Progenitor cell of endocrine pancreas (in vitro differentiated cells): ENCODE results near the gene CCDC82. TPM values are rescaled to one million over a fixed set of nuclear protein-coding genes. Genes with fewer than 3 reads are reported as not detected.
"Not testable (repeated sequence)": the region's sequence is repeated elsewhere in the genome, so short reads cannot be mapped to it uniquely, and the experiment has no call there.

Experiments used
- DNase-seq: peaks from one replicate; pipeline ENCODE4 v3.0.0; 2021; ENCODE audit warnings: low spot score; ENCODE audit not compliant: unreplicated experiment
- H3K27ac Mint-ChIP-seq: 2 replicates; pipeline ENCODE4 v1.8.0; 2021; ENCODE audit warnings: mild to moderate bottlenecking, moderate library complexity, mixed read lengths
- H3K27me3 Mint-ChIP-seq: 2 replicates; pipeline ENCODE4 v1.8.0; 2021; ENCODE audit warnings: mixed read lengths
- H3K36me3 Mint-ChIP-seq: 2 replicates; pipeline ENCODE4 v1.8.0; 2022; ENCODE audit warnings: mixed read lengths; ENCODE audit not compliant: insufficient read depth
- H3K4me1 Mint-ChIP-seq: 2 replicates; pipeline ENCODE4 v1.8.0; 2021; ENCODE audit warnings: low read depth, mixed read lengths
- H3K4me3 Mint-ChIP-seq: 2 replicates; pipeline ENCODE4 v1.8.0; 2021; ENCODE audit warnings: low read depth, mild to moderate bottlenecking, moderate library complexity, mixed read lengths
- H3K9me3 Mint-ChIP-seq: 2 replicates; pipeline ENCODE4 v1.8.0; 2021; ENCODE audit warnings: low read depth, mixed read lengths
- long read RNA-seq: library from polyadenylated mRNA; unstranded; transcript quantifications from one replicate; pipeline ENCODE4 v2.0.0, GENCODE V29; 2020
- total RNA-seq: library from RNA; stranded (reverse); gene quantifications from 2 replicates; pipeline ENCODE4 v1.2.1, GENCODE V29; 2021
- TF ChIP-seq, protein P1 (sequence below): fragments of 200-600 bp; sonication (generic); IDR thresholded peaks from one replicate; pipeline ENCODE4 v1.5.0; 2021; ENCODE audit warnings: antibody characterized with exemption, mild to moderate bottlenecking; ENCODE audit not compliant: unreplicated experiment

The CCDC82 gene
- total RNA-seq = 25.9 and 26.3 TPM in 2 replicates
- long read RNA-seq, full-length matches to known transcripts = 44 of 82 reads
- long read RNA-seq, partial matches to known transcripts = 13 of 82 reads
- long read RNA-seq, other reads (novel, unspliced or antisense) = 25 of 82 reads

DNA sequence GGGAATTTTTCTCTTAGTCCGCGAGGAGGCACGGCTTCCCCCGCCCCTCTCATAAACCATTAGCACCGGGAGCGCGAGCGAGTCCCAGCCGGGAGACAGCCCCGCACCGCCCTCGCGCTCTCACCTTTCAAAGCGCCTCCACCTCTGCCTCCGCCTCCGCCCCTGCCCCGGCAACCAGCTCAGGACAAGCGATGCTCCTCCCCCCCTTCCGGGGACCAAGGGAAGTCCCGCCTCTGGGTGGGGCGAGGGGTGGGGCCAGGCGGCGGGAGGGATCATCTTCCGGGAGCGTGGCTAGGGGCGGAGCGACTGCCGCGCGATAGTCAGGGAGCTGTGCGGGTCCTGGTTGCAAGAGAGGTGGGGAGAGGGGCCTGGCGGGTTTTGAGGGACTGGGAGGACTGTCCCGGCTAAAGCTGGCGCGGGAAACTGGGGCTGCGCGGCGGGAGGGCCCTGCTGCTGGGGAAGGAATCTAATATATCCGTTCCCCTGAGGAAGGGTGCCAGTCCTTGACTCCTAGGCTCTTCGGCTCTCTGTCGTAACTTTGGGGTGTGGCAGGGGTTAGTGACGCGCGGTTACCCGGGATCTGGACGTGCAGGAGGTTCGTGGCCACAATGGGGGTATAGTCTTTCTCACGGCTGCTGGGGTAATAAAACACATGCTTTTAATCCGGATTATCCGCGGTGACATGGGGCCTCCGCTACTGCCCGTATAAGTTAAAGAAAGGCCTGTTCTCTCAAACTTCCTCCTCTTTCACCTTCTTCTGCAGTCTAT, at the start of gene CCDC82, which contains the start of gene JRKL:
Gene CCDC82, minus strand, starts transcription at position 193 of the 768 bp plus-strand sequence. CDS start 5,165 bp downstream, outside the sequence.
Gene JRKL, plus strand, starts transcription at position 294 of the 768 bp plus-strand sequence. CDS start 637 bp downstream, outside the sequence.
- Mint-ChIP-seq H3K9me3 (peaks cover 12% of the 10 kb centered on the region), H3K4me1 (peaks cover 14% of the 10 kb centered on the region), H3K27ac (peak within 1 kb of the TSS; percentile 99), H3K36me3 (peaks cover 14% of the 10 kb centered on the region), H3K4me3 (peak within 1 kb of the TSS; percentile 96), H3K27me3 (no peaks in the 10 kb centered on the region)
- TF ChIP-seq, protein P1, sequence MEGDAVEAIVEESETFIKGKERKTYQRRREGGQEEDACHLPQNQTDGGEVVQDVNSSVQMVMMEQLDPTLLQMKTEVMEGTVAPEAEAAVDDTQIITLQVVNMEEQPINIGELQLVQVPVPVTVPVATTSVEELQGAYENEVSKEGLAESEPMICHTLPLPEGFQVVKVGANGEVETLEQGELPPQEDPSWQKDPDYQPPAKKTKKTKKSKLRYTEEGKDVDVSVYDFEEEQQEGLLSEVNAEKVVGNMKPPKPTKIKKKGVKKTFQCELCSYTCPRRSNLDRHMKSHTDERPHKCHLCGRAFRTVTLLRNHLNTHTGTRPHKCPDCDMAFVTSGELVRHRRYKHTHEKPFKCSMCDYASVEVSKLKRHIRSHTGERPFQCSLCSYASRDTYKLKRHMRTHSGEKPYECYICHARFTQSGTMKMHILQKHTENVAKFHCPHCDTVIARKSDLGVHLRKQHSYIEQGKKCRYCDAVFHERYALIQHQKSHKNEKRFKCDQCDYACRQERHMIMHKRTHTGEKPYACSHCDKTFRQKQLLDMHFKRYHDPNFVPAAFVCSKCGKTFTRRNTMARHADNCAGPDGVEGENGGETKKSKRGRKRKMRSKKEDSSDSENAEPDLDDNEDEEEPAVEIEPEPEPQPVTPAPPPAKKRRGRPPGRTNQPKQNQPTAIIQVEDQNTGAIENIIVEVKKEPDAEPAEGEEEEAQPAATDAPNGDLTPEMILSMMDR = no peak
- peak; percentile 98 for DNase-seq

DNA sequence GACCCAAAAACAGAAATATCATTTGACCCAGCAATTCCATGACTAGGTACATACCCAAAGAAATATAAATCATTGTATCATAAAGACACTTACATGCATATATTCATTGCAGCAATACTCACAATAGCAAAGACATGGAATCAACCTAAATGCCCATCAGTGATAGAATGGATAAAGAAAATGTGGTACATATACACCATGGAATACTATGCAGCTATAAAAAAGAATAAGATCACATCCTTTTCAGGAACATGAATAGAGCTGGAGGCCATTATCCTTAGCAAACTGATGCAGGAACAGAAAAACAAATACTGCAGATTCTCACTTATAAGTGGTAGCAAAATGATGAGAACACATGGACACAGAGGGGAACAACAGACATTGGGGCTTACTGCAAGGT, 42.9 kb upstream of the CCDC82 start:
- H3K9me3 Mint-ChIP-seq = peaks cover 14% of the 10 kb centered on the region
- not testable (repeated sequence) for H3K36me3 Mint-ChIP-seq, DNase-seq, H3K27me3 Mint-ChIP-seq, H3K4me3 Mint-ChIP-seq, H3K4me1 Mint-ChIP-seq, H3K27ac Mint-ChIP-seq

DNA sequence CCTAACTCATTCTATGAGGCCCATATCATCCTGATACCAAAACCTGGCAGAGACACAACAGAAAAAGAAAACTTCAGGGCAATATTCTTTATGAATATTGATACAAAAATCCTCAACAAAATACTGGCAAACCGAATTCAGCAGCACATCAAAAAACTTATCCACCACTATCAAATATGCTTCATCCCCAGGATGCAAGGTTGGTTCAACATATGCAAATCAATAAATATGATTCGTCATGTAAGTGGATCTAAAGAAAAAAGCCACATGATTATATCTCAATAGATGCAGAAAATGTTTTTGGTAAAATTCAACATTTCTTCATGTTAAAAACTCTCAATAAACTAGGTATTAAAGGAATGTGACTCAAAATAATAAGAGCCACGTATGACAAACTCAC, 41.0 kb upstream of the CCDC82 start:
- DNase-seq = no peak
- H3K9me3 Mint-ChIP-seq = peaks cover 14% of the 10 kb centered on the region
- peaks cover 4% of the 10 kb centered on the region for H3K4me1 Mint-ChIP-seq
- no peaks in the 10 kb centered on the region for H3K27me3 Mint-ChIP-seq
- H3K27ac Mint-ChIP-seq = no peak overlapping the region
- TF ChIP-seq, protein P1 = no peak
- peaks cover 4% of the 10 kb centered on the region for H3K36me3 Mint-ChIP-seq
- no peak overlapping the region for H3K4me3 Mint-ChIP-seq

DNA sequence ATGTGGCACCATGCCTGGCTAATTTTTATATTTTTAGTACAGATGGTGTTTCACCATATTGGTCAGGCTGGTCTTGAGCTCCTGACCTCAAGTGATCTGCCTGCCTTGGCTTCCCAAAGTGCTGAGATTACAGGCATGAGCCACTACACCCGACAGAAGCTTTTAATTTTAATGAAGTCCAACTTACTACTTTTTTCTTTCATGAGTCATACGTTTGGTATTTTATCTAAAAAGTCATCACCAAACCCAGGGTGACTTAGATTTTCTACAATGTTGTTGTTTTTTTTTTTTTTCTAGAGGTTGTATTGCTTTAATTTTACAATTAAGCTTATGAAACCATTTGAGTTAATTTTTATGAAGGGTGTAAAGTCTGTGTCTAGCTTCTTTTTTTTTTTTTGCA, 35.0 kb upstream of the CCDC82 start:
- H3K27ac Mint-ChIP-seq = no peak overlapping the region
- no peak overlapping the region for H3K4me3 Mint-ChIP-seq
- H3K4me1 Mint-ChIP-seq = peaks cover 6% of the 10 kb centered on the region
- H3K27me3 Mint-ChIP-seq = no peaks in the 10 kb centered on the region
- H3K9me3 Mint-ChIP-seq = peaks cover 8% of the 10 kb centered on the region
- DNase-seq = no peak
- TF ChIP-seq, protein P1 = no peak
- no peaks in the 10 kb centered on the region for H3K36me3 Mint-ChIP-seq

DNA sequence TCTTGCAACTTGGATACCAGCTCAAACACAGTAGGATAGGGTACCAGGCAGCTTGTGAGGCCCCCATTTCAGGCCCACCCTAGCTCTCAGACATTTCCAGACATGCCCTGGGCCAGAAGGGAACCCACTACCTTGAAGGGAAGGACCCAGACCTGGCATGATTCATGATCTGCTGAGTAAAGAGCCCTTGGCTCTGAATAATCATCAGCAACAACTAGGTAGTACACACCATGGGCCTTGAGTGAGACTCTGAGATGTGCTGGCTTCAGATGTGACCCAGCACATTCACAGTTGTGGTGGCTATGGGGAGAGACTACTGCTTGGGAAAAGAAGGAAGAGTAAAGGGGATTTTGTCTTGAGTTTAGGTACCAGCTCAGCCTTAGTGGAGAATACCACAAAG, 23.7 kb upstream of the CCDC82 start:
- Mint-ChIP-seq H3K36me3 (no peaks in the 10 kb centered on the region), H3K4me3 (no peak overlapping the region), H3K4me1 (no peaks in the 10 kb centered on the region), H3K27me3 (no peaks in the 10 kb centered on the region), H3K9me3 (peaks cover 6% of the 10 kb centered on the region), H3K27ac (no peak overlapping the region)
- DNase-seq = no peak
- TF ChIP-seq, protein P1 = no peak
